ENCODE results near the gene PNMA1. TPM values are rescaled to one million over a fixed set of nuclear protein-coding genes. Genes with fewer than 3 reads are reported as not detected.

PNMA1 gene
- polyA plus RNA-seq (2012; ENCODE audit: low read depth, missing spikeins) = 18.6 TPM

- peak; percentile 93 for FAIRE-seq
- DNase-seq (ENCODE audit: insufficient read length, low spot score) = peak; percentile 93
- TF ChIP-seq SPI1 (IDR thresholded peaks at IDR 0.05; ENCODE audit: low read depth, low read length) (no peak), POLR2A (IDR thresholded peaks at IDR 0.05; ENCODE audit: low read depth, low read length) (peak; percentile 74), POU2F2 (IDR thresholded peaks at IDR 0.05; ENCODE audit: low read depth, low read length) (peak; percentile 64), TAF1 (IDR thresholded peaks at IDR 0.05; ENCODE audit: low read depth, low read length) (peak; percentile 84), PAX5 (IDR thresholded peaks at IDR 0.05; ENCODE audit: insufficient read depth, low read length, severe bottlenecking) (no peak), POLR2AphosphoS5 (IDR thresholded peaks at IDR 0.05; ENCODE audit: low read depth, low read length) (peak; percentile 67; the same call in 1 of the 2 replicates)
Measured at GRCh38 chr14:73713803-73714655, at the start of gene PNMA1. TSS of gene PNMA1 (minus strand) at chr14:73714384. CDS start at chr14:73713639, 745 bp downstream.

DNA sequence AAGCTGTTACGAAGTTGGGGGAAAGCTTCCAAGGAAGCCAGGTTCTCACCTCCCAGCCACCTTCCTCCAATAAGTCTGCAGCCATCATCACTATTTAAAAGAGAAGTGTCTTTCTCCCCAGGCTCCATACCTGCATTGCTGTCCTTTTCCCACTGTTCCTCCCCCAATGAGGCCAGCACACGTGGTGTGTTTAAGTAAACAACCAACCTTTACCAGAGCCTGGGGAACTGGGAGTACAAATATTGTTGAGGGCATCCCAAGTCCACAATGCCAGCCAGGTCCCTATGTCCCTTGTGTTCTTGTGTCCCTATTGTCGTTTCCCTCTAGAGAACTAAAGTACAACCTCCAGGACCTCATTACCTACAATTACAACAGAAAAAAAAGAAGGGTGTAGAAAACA is 49.2 kb upstream of the PNMA1 start:
- FAIRE-seq = no peak

DNA sequence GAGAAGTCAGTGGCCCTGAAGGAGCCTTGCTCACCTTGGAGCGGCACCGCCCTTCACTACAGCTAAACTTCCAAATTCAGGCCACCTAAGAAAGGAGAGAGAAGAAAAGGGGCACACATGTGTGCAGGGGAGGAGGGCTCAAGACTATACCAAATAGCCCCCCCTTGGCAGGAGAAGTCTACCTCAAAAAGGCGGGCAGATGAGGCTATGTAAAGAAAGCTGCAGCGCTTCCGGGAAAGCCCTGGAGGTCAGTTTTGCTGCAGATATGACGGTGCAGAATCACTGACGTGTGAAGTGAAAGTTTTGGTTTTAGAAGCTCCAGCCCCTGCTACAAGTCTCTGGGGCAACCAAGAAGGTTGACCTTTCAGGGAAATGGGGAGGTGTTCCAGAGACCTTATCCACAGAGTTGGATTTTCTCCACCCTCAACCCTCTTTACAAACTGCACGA is 48.2 kb upstream of the PNMA1 start:
- DNase-seq (ENCODE audit: insufficient read length, low spot score) (no peak), FAIRE-seq (peak; percentile 78)
- TF ChIP-seq SPI1 (IDR thresholded peaks at IDR 0.05; ENCODE audit: low read depth, low read length) (no peak), POLR2AphosphoS5 (IDR thresholded peaks at IDR 0.05; ENCODE audit: low read depth, low read length) (no peak), TAF1 (IDR thresholded peaks at IDR 0.05; ENCODE audit: low read depth, low read length) (peak; percentile 35; the same call in 1 of the 2 replicates), POU2F2 (IDR thresholded peaks at IDR 0.05; ENCODE audit: low read depth, low read length) (peak; percentile 50; the same call in 1 of the 2 replicates), PAX5 (IDR thresholded peaks at IDR 0.05; ENCODE audit: insufficient read depth, low read length, severe bottlenecking) (peak; percentile 95), POLR2A (IDR thresholded peaks at IDR 0.05; ENCODE audit: low read depth, low read length) (peak; percentile 50; the same call in 1 of the 2 replicates)

More for the DNA sequence above, 49.2 kb upstream of the PNMA1 start:
- DNase-seq (ENCODE audit: insufficient read length, low spot score) = no peak
- TF ChIP-seq TAF1 (IDR thresholded peaks at IDR 0.05; ENCODE audit: low read depth, low read length) (no peak), POLR2AphosphoS5 (IDR thresholded peaks at IDR 0.05; ENCODE audit: low read depth, low read length) (no peak), POU2F2 (IDR thresholded peaks at IDR 0.05; ENCODE audit: low read depth, low read length) (no peak), SPI1 (IDR thresholded peaks at IDR 0.05; ENCODE audit: low read depth, low read length) (no peak), POLR2A (IDR thresholded peaks at IDR 0.05; ENCODE audit: low read depth, low read length) (no peak), PAX5 (IDR thresholded peaks at IDR 0.05; ENCODE audit: insufficient read depth, low read length, severe bottlenecking) (no peak)

GRCh38 chr14:73761618-73762355 is 47.6 kb upstream of the PNMA1 start:
- FAIRE-seq (peak; percentile 71), DNase-seq (ENCODE audit: insufficient read length, low spot score) (no peak)
- TF ChIP-seq POLR2A (IDR thresholded peaks at IDR 0.05; ENCODE audit: low read depth, low read length) = peak; percentile 30; the same call in 1 of the 2 replicates
- no peak for TF ChIP-seq TAF1 (IDR thresholded peaks at IDR 0.05; ENCODE audit: low read depth, low read length)
- peak; percentile 71; the same call in 1 of the 2 replicates for TF ChIP-seq SPI1 (IDR thresholded peaks at IDR 0.05; ENCODE audit: low read depth, low read length)
- TF ChIP-seq POLR2AphosphoS5 (IDR thresholded peaks at IDR 0.05; ENCODE audit: low read depth, low read length) = no peak; the same call in 1 of the 2 replicates

- TF ChIP-seq TAF1 (IDR thresholded peaks at IDR 0.05; ENCODE audit: low read depth, low read length) (no peak), POLR2A (IDR thresholded peaks at IDR 0.05; ENCODE audit: low read depth, low read length) (no peak), SPI1 (IDR thresholded peaks at IDR 0.05; ENCODE audit: low read depth, low read length) (no peak), PAX5 (IDR thresholded peaks at IDR 0.05; ENCODE audit: insufficient read depth, low read length, severe bottlenecking) (no peak), POU2F2 (IDR thresholded peaks at IDR 0.05; ENCODE audit: low read depth, low read length) (no peak), POLR2AphosphoS5 (IDR thresholded peaks at IDR 0.05; ENCODE audit: low read depth, low read length) (no peak)
- DNase-seq (ENCODE audit: insufficient read length, low spot score) = no peak
- peak; percentile 50 for FAIRE-seq
Measured at GRCh38 chr14:73760598-73761586, 46.7 kb upstream of the PNMA1 start.

DNA sequence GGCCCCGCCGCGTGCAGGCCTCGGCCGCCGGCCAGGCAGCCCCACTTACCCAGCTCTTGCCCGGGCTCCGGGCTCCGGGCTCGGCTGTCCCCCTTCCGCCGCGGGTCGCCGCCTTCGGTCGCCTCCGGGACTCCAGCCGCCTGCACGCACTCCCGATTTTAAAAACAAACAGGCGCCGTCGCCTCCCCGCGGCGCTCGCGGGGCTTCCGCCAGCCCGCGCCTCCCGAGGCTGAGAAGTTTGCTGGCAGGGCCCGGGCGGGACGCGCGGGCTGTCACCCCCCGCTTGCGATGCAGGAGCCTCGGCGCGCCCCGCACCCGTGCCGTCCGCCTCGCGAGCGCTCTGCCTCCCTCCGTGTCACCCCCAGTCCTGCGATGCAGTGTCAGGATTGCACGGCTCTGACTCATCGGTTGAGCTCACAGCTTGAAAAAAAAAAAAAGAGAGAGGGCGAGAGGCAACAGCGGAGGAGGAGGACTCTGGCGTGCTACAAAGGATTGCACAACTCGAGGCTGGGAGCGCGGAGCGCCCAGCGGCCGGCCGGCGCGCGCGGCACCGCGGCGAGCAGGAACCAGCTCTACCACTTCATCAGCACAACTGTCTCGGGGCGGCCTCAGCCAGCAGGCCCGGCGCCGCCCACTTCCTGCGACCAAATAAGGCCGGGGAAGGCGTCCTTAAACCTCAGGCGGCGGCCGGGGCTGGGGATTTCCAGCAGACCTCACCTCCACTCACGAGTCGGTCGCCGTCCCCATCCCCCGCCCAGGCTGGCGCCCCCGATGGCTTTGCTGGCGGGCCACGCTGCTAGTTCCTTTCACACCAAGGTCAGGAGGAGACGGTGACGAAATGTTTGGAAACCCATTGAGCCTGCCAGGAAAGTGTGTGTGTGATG is 45.8 kb upstream of the PNMA1 start:
- TF ChIP-seq POLR2A (IDR thresholded peaks at IDR 0.05; ENCODE audit: low read depth, low read length) = peak; percentile 99
- peak; percentile 60; the same call in 1 of the 2 replicates for TF ChIP-seq POU2F2 (IDR thresholded peaks at IDR 0.05; ENCODE audit: low read depth, low read length)
- peak; percentile 4 for TF ChIP-seq PAX5 (IDR thresholded peaks at IDR 0.05; ENCODE audit: insufficient read depth, low read length, severe bottlenecking)
- peak; percentile 95 for TF ChIP-seq TAF1 (IDR thresholded peaks at IDR 0.05; ENCODE audit: low read depth, low read length)
- TF ChIP-seq SPI1 (IDR thresholded peaks at IDR 0.05; ENCODE audit: low read depth, low read length) = 0 out of 2 replicates have a peak, but pooled peaks have one; percentile 3
- TF ChIP-seq POLR2AphosphoS5 (IDR thresholded peaks at IDR 0.05; ENCODE audit: low read depth, low read length) = peak; percentile 97
- FAIRE-seq = peak; percentile 98
- DNase-seq (ENCODE audit: insufficient read length, low spot score) = peak; percentile 84

- FAIRE-seq (peak; percentile 55), DNase-seq (ENCODE audit: insufficient read length, low spot score) (no peak)
- TF ChIP-seq POU2F2 (IDR thresholded peaks at IDR 0.05; ENCODE audit: low read depth, low read length) (no peak), SPI1 (IDR thresholded peaks at IDR 0.05; ENCODE audit: low read depth, low read length) (no peak), POLR2A (IDR thresholded peaks at IDR 0.05; ENCODE audit: low read depth, low read length) (no peak), TAF1 (IDR thresholded peaks at IDR 0.05; ENCODE audit: low read depth, low read length) (no peak), PAX5 (IDR thresholded peaks at IDR 0.05; ENCODE audit: insufficient read depth, low read length, severe bottlenecking) (no peak), POLR2AphosphoS5 (IDR thresholded peaks at IDR 0.05; ENCODE audit: low read depth, low read length) (no peak)
Measured at GRCh38 chr14:73759183-73759713, 45.1 kb upstream of the PNMA1 start.
